ENCODE measurements around the gene MRPL34. TPM values are rescaled to one million over a fixed set of nuclear protein-coding genes. Genes with fewer than 3 reads are reported as not detected.
A peak's percentile ranks its signal among the peaks of the same experiment; 100 is the strongest.

MRPL34 gene
- total RNA-seq, 2 donors from 2014 or later, result 58.1 to 62.2 TPM

- H3K4me1 ChIP-seq (ENCODE audit: control insufficient read depth, insufficient read depth, low read length), result no peaks in the 10 kb centered on the region
- Mint-ChIP-seq H3K4me1 (peaks cover 1% of the 10 kb centered on the region), H3K9me3 (no peaks in the 10 kb centered on the region), H3K27me3 (ENCODE audit: insufficient read depth) (peaks cover 8% of the 10 kb centered on the region), H3K27ac (no peak overlapping the region), H3K36me3 (ENCODE audit: low read depth) (peaks cover 23% of the 10 kb centered on the region), H3K4me3 (no peak overlapping the region)
- H3K9me3 ChIP-seq (ENCODE audit: control insufficient read depth, low read length), result no peaks in the 10 kb centered on the region
- H3K4me3 ChIP-seq (ENCODE audit: low read length), result no peak overlapping the region
- H3K36me3 ChIP-seq (ENCODE audit: control insufficient read depth, insufficient read depth, low read length), result peaks cover 11% of the 10 kb centered on the region
- no peak overlapping the region for H3K27ac ChIP-seq (ENCODE audit: low read depth, low read length)
- DNase-seq, result peak; percentile 44
- no peaks in the 10 kb centered on the region for H3K27me3 ChIP-seq (ENCODE audit: control insufficient read depth, insufficient read depth, low read length, poor library complexity, severe bottlenecking)
- TF ChIP-seq, protein P1, sequence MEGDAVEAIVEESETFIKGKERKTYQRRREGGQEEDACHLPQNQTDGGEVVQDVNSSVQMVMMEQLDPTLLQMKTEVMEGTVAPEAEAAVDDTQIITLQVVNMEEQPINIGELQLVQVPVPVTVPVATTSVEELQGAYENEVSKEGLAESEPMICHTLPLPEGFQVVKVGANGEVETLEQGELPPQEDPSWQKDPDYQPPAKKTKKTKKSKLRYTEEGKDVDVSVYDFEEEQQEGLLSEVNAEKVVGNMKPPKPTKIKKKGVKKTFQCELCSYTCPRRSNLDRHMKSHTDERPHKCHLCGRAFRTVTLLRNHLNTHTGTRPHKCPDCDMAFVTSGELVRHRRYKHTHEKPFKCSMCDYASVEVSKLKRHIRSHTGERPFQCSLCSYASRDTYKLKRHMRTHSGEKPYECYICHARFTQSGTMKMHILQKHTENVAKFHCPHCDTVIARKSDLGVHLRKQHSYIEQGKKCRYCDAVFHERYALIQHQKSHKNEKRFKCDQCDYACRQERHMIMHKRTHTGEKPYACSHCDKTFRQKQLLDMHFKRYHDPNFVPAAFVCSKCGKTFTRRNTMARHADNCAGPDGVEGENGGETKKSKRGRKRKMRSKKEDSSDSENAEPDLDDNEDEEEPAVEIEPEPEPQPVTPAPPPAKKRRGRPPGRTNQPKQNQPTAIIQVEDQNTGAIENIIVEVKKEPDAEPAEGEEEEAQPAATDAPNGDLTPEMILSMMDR (conservative IDR thresholded peaks at IDR 0.05), result no peak
- no peak overlapping the region for H3K9ac ChIP-seq (ENCODE audit: extremely low read depth, low read length, poor library complexity, severe bottlenecking)
- WGBS, 2 experiments (ENCODE audit: insufficient coverage in 1 of 2, insufficient read length in 1 of 2), result 93% methylated on average over 16 to 28 of the region's 28 CpGs
These were observed 18.9 kb downstream of the MRPL34 start for GRCh38 chr19:17324357-17325114.

DNA sequence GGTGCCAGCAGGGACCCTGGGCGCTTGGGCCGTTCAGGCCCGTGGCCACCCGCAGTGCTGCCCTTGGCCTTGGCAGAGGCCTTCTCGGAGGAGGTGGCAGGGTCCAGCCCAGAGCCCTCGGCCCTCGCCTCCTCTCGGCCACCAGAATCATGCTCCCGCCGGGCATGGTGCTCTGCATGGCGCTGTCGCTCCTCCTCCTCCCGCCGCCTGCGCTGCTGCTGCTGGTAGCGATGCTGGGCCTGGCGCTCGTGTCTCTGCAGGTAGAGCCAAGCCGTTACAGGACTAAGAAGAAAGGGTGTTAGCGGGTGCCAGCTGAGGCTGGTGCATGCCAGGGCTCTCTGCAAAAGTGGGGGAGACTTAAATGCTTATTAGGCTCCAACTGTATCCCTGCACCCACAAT is 19.5 kb downstream of the MRPL34 start:
- Mint-ChIP-seq H3K27me3 (ENCODE audit: insufficient read depth) (peaks cover 14% of the 10 kb centered on the region), H3K36me3 (ENCODE audit: low read depth) (peaks cover 17% of the 10 kb centered on the region), H3K27ac (no peak overlapping the region), H3K9me3 (no peaks in the 10 kb centered on the region), H3K4me1 (peaks cover 1% of the 10 kb centered on the region), H3K4me3 (no peak overlapping the region)
- TF ChIP-seq, protein P1 (conservative IDR thresholded peaks at IDR 0.05), result no peak
- Histone ChIP-seq H3K4me3 (ENCODE audit: low read length) (no peak overlapping the region), H3K4me1 (ENCODE audit: control insufficient read depth, insufficient read depth, low read length) (no peaks in the 10 kb centered on the region), H3K9ac (ENCODE audit: extremely low read depth, low read length, poor library complexity, severe bottlenecking) (no peak overlapping the region), H3K9me3 (ENCODE audit: control insufficient read depth, low read length) (no peaks in the 10 kb centered on the region), H3K27ac (ENCODE audit: low read depth, low read length) (no peak overlapping the region), H3K36me3 (ENCODE audit: control insufficient read depth, insufficient read depth, low read length) (peaks cover 6% of the 10 kb centered on the region), H3K27me3 (ENCODE audit: control insufficient read depth, insufficient read depth, low read length, poor library complexity, severe bottlenecking) (no peaks in the 10 kb centered on the region)
- WGBS, 2 experiments (ENCODE audit: insufficient coverage in 1 of 2, insufficient read length in 1 of 2), result 94 to 96% methylated on average over 15 to 20 of the region's 20 CpGs
- no peak for DNase-seq

GRCh38 chr19:17325881-17326594 is 20.4 kb downstream of the MRPL34 start:
- DNase-seq, result peak; percentile 45
- Histone ChIP-seq H3K9me3 (ENCODE audit: control insufficient read depth, low read length) (no peaks in the 10 kb centered on the region), H3K27ac (ENCODE audit: low read depth, low read length) (no peak overlapping the region), H3K9ac (ENCODE audit: extremely low read depth, low read length, poor library complexity, severe bottlenecking) (no peak overlapping the region), H3K4me3 (ENCODE audit: low read length) (no peak overlapping the region), H3K36me3 (ENCODE audit: control insufficient read depth, insufficient read depth, low read length) (peaks cover 3% of the 10 kb centered on the region), H3K4me1 (ENCODE audit: control insufficient read depth, insufficient read depth, low read length) (no peaks in the 10 kb centered on the region), H3K27me3 (ENCODE audit: control insufficient read depth, insufficient read depth, low read length, poor library complexity, severe bottlenecking) (no peaks in the 10 kb centered on the region)
- peaks cover 22% of the 10 kb centered on the region for H3K27me3 Mint-ChIP-seq (ENCODE audit: insufficient read depth)
- no peak overlapping the region for H3K4me3 Mint-ChIP-seq
- 91 to 92% methylated on average over 14 to 17 of the region's 17 CpGs for WGBS, 2 experiments (ENCODE audit: insufficient coverage in 1 of 2, insufficient read length in 1 of 2)
- H3K27ac Mint-ChIP-seq, result no peak overlapping the region
- TF ChIP-seq, protein P1 (conservative IDR thresholded peaks at IDR 0.05), result no peak
- peaks cover 1% of the 10 kb centered on the region for H3K4me1 Mint-ChIP-seq
- no peaks in the 10 kb centered on the region for H3K9me3 Mint-ChIP-seq
- peaks cover 21% of the 10 kb centered on the region for H3K36me3 Mint-ChIP-seq (ENCODE audit: low read depth)

All from endodermal cell (in vitro differentiated cells).